PC-9 (cell line): ENCODE measurements around the gene SRSF12. TPM values are rescaled to one million over a fixed set of nuclear protein-coding genes. Genes with fewer than 3 reads are reported as not detected.

ENCODE experiments used
- BruUV-seq: library from RNA; stranded (reverse); fragments of 400-500 nt; replicated peaks from 2 replicates; lab custom pipeline; 2021; lab: Mats Ljungman, UMichigan
- CTCF ChIA-PET: fragments of 300-600 bp; sonication (Branson Sonifier 250); formaldehyde crosslinking; loops from one replicate; lab custom pipeline; 2022; ENCODE audit warnings: antibody characterized with exemption; lab: Charles Lee
- POLR2A ChIA-PET: fragments of 300-600 bp; sonication (Branson Sonifier 250); formaldehyde crosslinking; loops from one replicate; lab custom pipeline; 2022; ENCODE audit warnings: antibody characterized with exemption; ENCODE audit not compliant: unreplicated experiment; lab: Charles Lee
- DNase-seq, 2 experiments: peaks; one replicate each; pipeline versions ENCODE4 v3.0.0 to v3.0.0-alpha.2; 2015 to 2022; ENCODE audit warnings: mixed read lengths in 1 of 2
- H2AFZ ChIP-seq: fragments of 200-600 bp; sonication (generic); 2 replicates; pipeline ENCODE4 v1.8.1; 2017; ENCODE audit warnings: antibody characterized with exemption
- H3F3A ChIP-seq: fragments of 200-600 bp; sonication (generic); 2 replicates; pipeline ENCODE4 v1.8.1; 2017; ENCODE audit warnings: antibody characterized with exemption, mild to moderate bottlenecking, low read depth; ENCODE audit not compliant: insufficient read depth
- H3K27ac ChIP-seq: fragments of 200-600 bp; sonication (generic); 2 replicates; pipeline ENCODE4 v1.6.1; 2016; ENCODE audit warnings: mixed run types
- H3K27me3 ChIP-seq: fragments of 200-600 bp; sonication (generic); 2 replicates; pipeline ENCODE4 v1.6.1; 2016; ENCODE audit warnings: low read depth, mixed run types; ENCODE audit not compliant: insufficient read depth
- H3K36me3 ChIP-seq: fragments of 200-600 bp; sonication (generic); 2 replicates; pipeline ENCODE4 v1.6.1; 2016; ENCODE audit warnings: low read depth, mixed run types
- H3K4me1 ChIP-seq: fragments of 200-600 bp; sonication (generic); replicated peaks from 2 replicates; pipeline ENCODE4 v1.6.1; 2016; ENCODE audit warnings: mixed run types; ENCODE audit not compliant: insufficient read depth
- H3K4me2 ChIP-seq: fragments of 200-600 bp; sonication (generic); 2 replicates; pipeline ENCODE4 v1.6.1; 2017; ENCODE audit warnings: mixed run types
- H3K4me3 ChIP-seq: fragments of 200-600 bp; sonication (generic); 2 replicates; pipeline ENCODE4 v1.6.1; 2016; ENCODE audit warnings: mixed run types
- H3K79me2 ChIP-seq: fragments of 200-600 bp; sonication (generic); 2 replicates; pipeline ENCODE4 v1.6.1; 2017; ENCODE audit warnings: low read depth, mixed run types
- H3K9me2 ChIP-seq: fragments of 200-600 bp; sonication (generic); 2 replicates; pipeline ENCODE4 v1.8.1; 2017; ENCODE audit warnings: mild to moderate bottlenecking; ENCODE audit not compliant: insufficient read depth
- H3K9me3 ChIP-seq: fragments of 200-600 bp; sonication (generic); 2 replicates; pipeline ENCODE4 v1.8.1; 2016; ENCODE audit warnings: low read depth; ENCODE audit not compliant: insufficient read depth
- H4K20me1 ChIP-seq: fragments of 200-600 bp; sonication (generic); 2 replicates; pipeline ENCODE4 v1.8.1; 2017; ENCODE audit not compliant: insufficient read depth
- CTCF ChIP-seq: fragments of 200-600 bp; sonication (generic); conservative IDR thresholded peaks from 2 replicates; pipeline ENCODE4 v1.6.1; 2017; ENCODE audit warnings: mixed run types, antibody characterized with exemption, mild to moderate bottlenecking, moderate library complexity
- EZH2 ChIP-seq: fragments of 200-600 bp; sonication (generic); IDR thresholded peaks from 2 replicates; pipeline ENCODE4 v1.8.0; 2017; ENCODE audit warnings: antibody characterized with exemption, low read depth
- intact Hi-C: fragments of 100-400 bp; cut with micrococcal nuclease; formaldehyde crosslinking; loops from one replicate; pipeline ENCODE4 v1.10.0; 2022; ENCODE audit not compliant: unreplicated experiment
- total RNA-seq: library from RNA; stranded (reverse); gene quantifications from 2 replicates; pipeline ENCODE4 v1.2.3, GENCODE V29; 2021

The SRSF12 gene
- total RNA-seq, 1 experiment from 2014 or later: not detected

- DNase-seq: no peak
- H3K36me3 ChIP-seq: peaks cover 31% of the 10 kb centered on the region; the same call in 1 of the 2 replicates
- H3K4me2 ChIP-seq: no peak overlapping the region
- H3K9me2 ChIP-seq: no peaks in the 10 kb centered on the region
- H3K4me3 ChIP-seq: no peak overlapping the region
- BruUV-seq: no TSS peak
- intact Hi-C loops: no loop called here
- no peaks in the 10 kb centered on the region for H3K4me1 ChIP-seq
- H3K9me3 ChIP-seq: no peaks in the 10 kb centered on the region
- no peaks in the 10 kb centered on the region for H3F3A ChIP-seq
- no peak overlapping the region for H2AFZ ChIP-seq
- H3K27ac ChIP-seq: no peak overlapping the region
- H3K27me3 ChIP-seq: no peaks in the 10 kb centered on the region
- no peaks in the 10 kb centered on the region for H3K79me2 ChIP-seq
- no peaks in the 10 kb centered on the region; the same call in 1 of the 2 replicates for H4K20me1 ChIP-seq
- CTCF ChIA-PET: no interaction called here
- TF ChIP-seq CTCF: no peak
- TF ChIP-seq EZH2: no peak
- POLR2A ChIA-PET: no interaction called here
These were observed 42.6 kb upstream of the SRSF12 start for GRCh38 chr6:89160331-89161092.

- Histone ChIP-seq H3K9me3 (no peaks in the 10 kb centered on the region), H3K4me3 (no peak overlapping the region), H3K4me1 (peaks cover 2% of the 10 kb centered on the region; the same call in 1 of the 2 replicates), H2AFZ (no peak overlapping the region), H3K79me2 (peaks cover 26% of the 10 kb centered on the region), H3K27me3 (no peaks in the 10 kb centered on the region), H3F3A (no peaks in the 10 kb centered on the region), H3K9me2 (no peaks in the 10 kb centered on the region), H3K36me3 (peaks cover 20% of the 10 kb centered on the region), H3K4me2 (no peak overlapping the region), H3K27ac (no peak overlapping the region), H4K20me1 (no peaks in the 10 kb centered on the region)
- TF ChIP-seq CTCF (no peak), EZH2 (no peak)
- no peak for DNase-seq
- intact Hi-C loops: no loop called here
- ChIA-PET POLR2A (interaction anchor here (0.6 kb wide), 1 partner anchor 1523 kb away, joined by 6 read pairs; no protein-coding TSS in a partner anchor), CTCF (no interaction called here)
- BruUV-seq: no TSS peak
These were observed 36.3 kb upstream of the SRSF12 start for GRCh38 chr6:89154131-89154530.

- DNase-seq: peak; percentile 12 to 42
- no TSS peak for BruUV-seq
- H3K79me2 ChIP-seq: peaks cover 52% of the 10 kb centered on the region
- peaks cover 31% of the 10 kb centered on the region; the same call in 1 of the 2 replicates for H3K4me1 ChIP-seq
- H3K9me3 ChIP-seq: no peaks in the 10 kb centered on the region
- H3K27ac ChIP-seq: peak overlapping the region; percentile 47; the same call in 1 of the 2 replicates
- intact Hi-C loops: no loop called here
- no peaks in the 10 kb centered on the region for H3K27me3 ChIP-seq
- H2AFZ ChIP-seq: no peak overlapping the region
- no peak for TF ChIP-seq EZH2
- no peak for TF ChIP-seq CTCF
- peaks cover 13% of the 10 kb centered on the region for H3K36me3 ChIP-seq
- peaks cover 10% of the 10 kb centered on the region for H3F3A ChIP-seq
- H4K20me1 ChIP-seq: no peaks in the 10 kb centered on the region
- H3K4me3 ChIP-seq: peak overlapping the region; percentile 80; the same call in 1 of the 2 replicates
- ChIA-PET POLR2A (no interaction called here), CTCF (interaction anchor here (0.6 kb wide), 1 partner anchor 161 kb away, joined by 7 read pairs; no protein-coding TSS in a partner anchor)
- H3K4me2 ChIP-seq: peak overlapping the region; percentile 94
- no peaks in the 10 kb centered on the region for H3K9me2 ChIP-seq
These were observed 30.3 kb upstream of the SRSF12 start for GRCh38 chr6:89148016-89148750.
